Ascending aorta (tissue), 2 donors: ENCODE results near the gene CAMK2N2. TPM values are rescaled to one million over a fixed set of nuclear protein-coding genes. Genes with fewer than 3 reads are reported as not detected.
A peak's percentile ranks its signal among the peaks of the same experiment; 100 is the strongest.

Experiments
- DNase-seq, 2 donors: peaks; one replicate each; pipeline ENCODE4 v3.0.0-alpha.2; 2019; ENCODE audit warnings: low spot score in 2 of 2
- H3K27ac ChIP-seq, 2 donors: fragments of 200-600 bp; sonication (generic); one replicate each; pipeline ENCODE4 v1.5.1; 2016 to 2017; ENCODE audit warnings: mild to moderate bottlenecking in 1 of 2
- H3K27me3 ChIP-seq: fragments of 200-600 bp; sonication (generic); one replicate; pipeline ENCODE4 v1.5.1; 2017
- H3K36me3 ChIP-seq, 2 donors: fragments of 200-600 bp; sonication (generic); one replicate each; pipeline ENCODE4 v1.5.1; 2016
- H3K4me1 ChIP-seq, 2 donors: fragments of 200-600 bp; sonication (generic); one replicate each; pipeline ENCODE4 v1.5.1; 2016 to 2017; ENCODE audit warnings: mild to moderate bottlenecking in 1 of 2
- H3K4me3 ChIP-seq, 2 donors: fragments of 200-600 bp; sonication (generic); one replicate each; pipeline ENCODE4 v1.5.1; 2016 to 2017; ENCODE audit warnings: mild to moderate bottlenecking in 1 of 2
- H3K9me3 ChIP-seq, 2 donors: fragments of 200-600 bp; sonication (generic); one replicate each; pipeline ENCODE4 v1.5.1; 2016
- CTCF ChIP-seq, 3 experiments: fragments of 200-600 bp in 2 of 3; fragments of 450-650 bp in 1 of 3; sonication (generic) in 2 of 3; IDR thresholded peaks; one replicate each; pipeline ENCODE4 v1.5.1; 2016 to 2019; ENCODE audit warnings: antibody characterized with exemption in 3 of 3, mild to moderate bottlenecking in 1 of 3, moderate library complexity in 1 of 3
- intact Hi-C: fragments of 100-400 bp; cut with DNase I; formaldehyde crosslinking; loops from one replicate; pipeline ENCODE4 v1.15.1; 2023
- total RNA-seq: library from RNA; depleted of rRNA; stranded (reverse); fragments of >200 nt; gene quantifications from one replicate; pipeline ENCODE4 v1.1.0, GENCODE V29; 2016

Gene CAMK2N2
- total RNA-seq, 1 donor from 2014 or later, result not detected

GRCh38 chr3:184250167-184250828 lies 11.1 kb downstream of the CAMK2N2 start:
- H3K9me3 ChIP-seq, result no peaks in the 10 kb centered on the region
- peak; percentile 78 to 90 (median 88) for TF ChIP-seq CTCF (IDR thresholded peaks at IDR 0.05)
- H3K36me3 ChIP-seq, result peaks cover 3 to 5% of the 10 kb centered on the region in 2 donors
- H3K27me3 ChIP-seq, result no peaks in the 10 kb centered on the region
- H3K4me3 ChIP-seq, result peak overlapping the region; percentile 70 to 86
- H3K27ac ChIP-seq, result peak overlapping the region in 1 of 2 donors; percentile 45
- peak; percentile 55 to 94 for DNase-seq
- peaks cover 0 to 14% of the 10 kb centered on the region in 2 donors for H3K4me1 ChIP-seq
- intact Hi-C loops, result loop anchor here (1.0 to 5.0 kb wide), 2 partner anchors 87 to 233 kb away; partner anchors contain the start of genes ABCC5 and FAM131A

GRCh38 chr3:184249412-184250166 lies 11.8 kb downstream of the CAMK2N2 start, which contains the start of gene EEF1AKMT4:
Gene EEF1AKMT4 (plus strand): TSS chr3:184249672. CDS start chr3:184249695, 23 bp downstream.
- peak; percentile 35 to 59 (median 56) for TF ChIP-seq CTCF (IDR thresholded peaks at IDR 0.05)
- DNase-seq, result peak; percentile 84 to 98
- Histone ChIP-seq H3K27me3 (no peaks in the 10 kb centered on the region), H3K9me3 (no peaks in the 10 kb centered on the region), H3K4me1 (peaks cover 0 to 14% of the 10 kb centered on the region in 2 donors), H3K4me3 (peak within 1 kb of the TSS; percentile 70 to 86), H3K36me3 (peaks cover 10 to 12% of the 10 kb centered on the region in 2 donors), H3K27ac (peak within 1 kb of the TSS; percentile 58 to 64)
- intact Hi-C loops, result loop anchor here (1.0 to 5.0 kb wide), 9 partner anchors 50 to 352 kb away; partner anchors contain the start of genes ABCC5, ABCF3, AP2M1 and DVL3

GRCh38 chr3:184248454-184249411 lies 12.6 kb downstream of the CAMK2N2 start, which contains the start of gene ALG3:
Gene ALG3 (minus strand): TSS chr3:184248962. CDS start chr3:184248940, 22 bp downstream.
- TF ChIP-seq CTCF (IDR thresholded peaks at IDR 0.05), result no peak
- peak within 1 kb of the TSS; percentile 58 to 64 for H3K27ac ChIP-seq
- intact Hi-C loops, result loop anchor here (1.0 to 5.0 kb wide), 7 partner anchors 51 to 351 kb away; partner anchors contain the start of genes ABCF3, AP2M1, DVL3 and EIF2B5
- peaks cover 18 to 21% of the 10 kb centered on the region in 2 donors for H3K36me3 ChIP-seq
- H3K27me3 ChIP-seq, result no peaks in the 10 kb centered on the region
- peaks cover 0 to 14% of the 10 kb centered on the region in 2 donors for H3K4me1 ChIP-seq
- H3K4me3 ChIP-seq, result peak within 1 kb of the TSS; percentile 70 to 86
- DNase-seq, result peak in 1 of 2 donors; percentile 87
- no peaks in the 10 kb centered on the region for H3K9me3 ChIP-seq

- intact Hi-C loops, result no loop called here
- Histone ChIP-seq H3K27ac (no peak overlapping the region), H3K9me3 (no peaks in the 10 kb centered on the region), H3K27me3 (no peaks in the 10 kb centered on the region), H3K36me3 (peaks cover 31 to 38% of the 10 kb centered on the region in 2 donors), H3K4me1 (no peaks in the 10 kb centered on the region), H3K4me3 (no peak overlapping the region)
- DNase-seq, result no peak
- TF ChIP-seq CTCF (IDR thresholded peaks at IDR 0.05), result no peak
Measured at GRCh38 chr3:184242297-184242685, 19.1 kb downstream of the CAMK2N2 start.
